Common myeloid progenitor, CD34-positive (primary cell): ENCODE results near the gene PTPRO.

ENCODE experiments used
- CTCF ChIA-PET: fragments of 350-600 bp; sonication (Branson Sonifier 250); formaldehyde crosslinking; loops from one replicate; lab custom pipeline; 2021; ENCODE audit warnings: antibody characterized with exemption; lab: Charles Lee
- POLR2A ChIA-PET: fragments of 350-600 bp; sonication (Branson Sonifier 250); formaldehyde crosslinking; loops from one replicate; lab custom pipeline; 2021; ENCODE audit warnings: antibody characterized with exemption; lab: Charles Lee
- DNase-seq, 3 donors: peaks; one replicate each; pipeline versions ENCODE4 v3.0.0 to v3.0.0-alpha.2; 2013
- H3K27ac ChIP-seq, 2 experiments: 1 replicate in 1 of 2; 2 replicates in 1 of 2; pipeline ENCODE4 v1.7.0; 2013; ENCODE audit warnings: inconsistent platforms in 2 of 2, low read length in 2 of 2, mild to moderate bottlenecking in 2 of 2, low read depth in 1 of 2, moderate library complexity in 1 of 2; ENCODE audit not compliant: severe bottlenecking in 2 of 2, insufficient read depth in 1 of 2, poor library complexity in 1 of 2
- H3K27me3 ChIP-seq, 5 experiments: replicated peaks in 2 of 5; 1 replicate in 3 of 5; 2 replicates in 2 of 5; pipeline versions ENCODE4 v1.6.1 to v1.7.0; 2013; ENCODE audit warnings: low read length in 4 of 5, mild to moderate bottlenecking in 2 of 5, moderate library complexity in 2 of 5, inconsistent platforms in 1 of 5; ENCODE audit not compliant: insufficient read depth in 5 of 5, control insufficient read depth in 4 of 5
- H3K36me3 ChIP-seq, 4 experiments: 1 replicate in 2 of 4; 2 replicates in 2 of 4; pipeline versions ENCODE4 v1.6.1 to v1.7.0; 2013; ENCODE audit warnings: low read length in 3 of 4, control low read depth in 1 of 4, mild to moderate bottlenecking in 1 of 4; ENCODE audit not compliant: control insufficient read depth in 4 of 4, insufficient read depth in 4 of 4
- H3K4me1 ChIP-seq, 4 experiments: 1 replicate in 3 of 4; 2 replicates in 1 of 4; pipeline versions ENCODE4 v1.6.1 to v1.7.1; 2013; ENCODE audit warnings: low read length in 3 of 4, mild to moderate bottlenecking in 3 of 4, control low read depth in 1 of 4, inconsistent platforms in 1 of 4, moderate library complexity in 1 of 4; ENCODE audit not compliant: control insufficient read depth in 4 of 4, insufficient read depth in 4 of 4; ENCODE audit errors: control extremely low read depth in 1 of 4
- H3K4me3 ChIP-seq, 7 experiments: 1 replicate in 4 of 7; 2 replicates in 3 of 7; pipeline versions ENCODE4 v1.5.1 to v1.7.0; 2013; ENCODE audit warnings: mild to moderate bottlenecking in 7 of 7, low read length in 6 of 7, moderate library complexity in 6 of 7, inconsistent platforms in 2 of 7, low read depth in 2 of 7, control low read depth in 1 of 7; ENCODE audit not compliant: insufficient read depth in 4 of 7, control insufficient read depth in 1 of 7; ENCODE audit errors: extremely low read depth in 1 of 7
- H3K9me3 ChIP-seq, 5 experiments: 1 replicate in 4 of 5; 2 replicates in 1 of 5; pipeline versions ENCODE4 v1.6.1 to v1.7.1; 2013; ENCODE audit warnings: low read length in 4 of 5, mild to moderate bottlenecking in 2 of 5, inconsistent platforms in 1 of 5, low read depth in 1 of 5, moderate library complexity in 1 of 5; ENCODE audit not compliant: control insufficient read depth in 4 of 5, insufficient read depth in 2 of 5; ENCODE audit errors: control extremely low read depth in 1 of 5
- WGBS: methylation state at CpG from one replicate; pipeline ENCODE4 v1.1.5; 2013; ENCODE audit not compliant: insufficient coverage; 5-methylcytosine and 5-hydroxymethylcytosine counted together

Gene PTPRO

GRCh38 chr12:15526033-15526432 is 203.7 kb downstream of the PTPRO start:
- Histone ChIP-seq H3K36me3 (no peaks in the 10 kb centered on the region), H3K9me3 (peaks cover 0 to 7% (median 0%) of the 10 kb centered on the region in 5 experiments), H3K4me1 (peaks cover 0 to 6% (median under 1%) of the 10 kb centered on the region in 4 experiments), H3K27ac (no peak overlapping the region), H3K27me3 (peaks cover 0 to 8% (median 0%) of the 10 kb centered on the region in 5 experiments), H3K4me3 (no peak overlapping the region)
- ChIA-PET CTCF (interaction anchor here (1.0 to 2.0 kb wide), 11 partner anchors 24 to 332 kb away, joined by 3 to 13 read pairs (median 5); partner anchors contain the start of gene RERG), POLR2A (no interaction called here)
- WGBS, result no CpG with 5 or more reads among the region's 4 CpGs
- peak; percentile 31 to 80 (median 68) for DNase-seq

- no peak overlapping the region for H3K4me3 ChIP-seq
- peaks cover 0 to 6% (median 1%) of the 10 kb centered on the region in 4 experiments for H3K4me1 ChIP-seq
- no peak overlapping the region for H3K27ac ChIP-seq
- POLR2A ChIA-PET, result no interaction called here
- H3K27me3 ChIP-seq, result peaks cover 0 to 5% (median 0%) of the 10 kb centered on the region in 5 experiments
- H3K36me3 ChIP-seq, result no peaks in the 10 kb centered on the region
- peak in 2 of 3 donors; percentile 56 to 65 for DNase-seq
- peaks cover 0 to 7% (median 0%) of the 10 kb centered on the region in 5 experiments for H3K9me3 ChIP-seq
- WGBS, result 94% methylated on average over 6 of the region's 8 CpGs
- CTCF ChIA-PET, result interaction anchor here (0.8 to 2.1 kb wide), 8 partner anchors 9 to 331 kb away, joined by 3 to 7 read pairs (median 3); no protein-coding TSS in a partner anchor
Observed at GRCh38 chr12:15527201-15528080, 205.1 kb downstream of the PTPRO start.

- H3K4me3 ChIP-seq, result no peak overlapping the region
- no peak overlapping the region for H3K27ac ChIP-seq
- no peaks in the 10 kb centered on the region for H3K36me3 ChIP-seq
- no CpG with 5 or more reads among the region's 2 CpGs for WGBS
- H3K4me1 ChIP-seq, result peaks cover 0 to 6% (median 2%) of the 10 kb centered on the region in 4 experiments
- no peak for DNase-seq
- H3K27me3 ChIP-seq, result peaks cover 0 to 5% (median 0%) of the 10 kb centered on the region in 5 experiments
- H3K9me3 ChIP-seq, result peaks cover 0 to 7% (median 0%) of the 10 kb centered on the region in 5 experiments
- ChIA-PET POLR2A (interaction anchor here (0.6 kb wide), 1 partner anchor 340 kb away, joined by 4 read pairs; no protein-coding TSS in a partner anchor), CTCF (interaction anchor here (1.4 to 2.1 kb wide), 4 partner anchors 8 to 330 kb away, joined by 3 to 7 read pairs (median 4); no protein-coding TSS in a partner anchor)
Observed at GRCh38 chr12:15528666-15529065, 206.4 kb downstream of the PTPRO start.

GRCh38 chr12:15530361-15530760 is 208.1 kb downstream of the PTPRO start:
- no CpG with 5 or more reads among the region's 1 CpG for WGBS
- Histone ChIP-seq H3K27ac (no peak overlapping the region), H3K4me3 (no peak overlapping the region), H3K9me3 (peaks cover 0 to 7% (median 0%) of the 10 kb centered on the region in 5 experiments), H3K4me1 (peaks cover 0 to 20% (median 7%) of the 10 kb centered on the region in 4 experiments), H3K27me3 (peaks cover 0 to 3% (median 0%) of the 10 kb centered on the region in 5 experiments), H3K36me3 (no peaks in the 10 kb centered on the region)
- ChIA-PET POLR2A (no interaction called here), CTCF (interaction anchor here (3.1 to 5.8 kb wide), 3 partner anchors 41 to 328 kb away, joined by 14 to 102 read pairs (median 19); no protein-coding TSS in a partner anchor)
- no peak for DNase-seq

GRCh38 chr12:15532364-15532977 is 210.2 kb downstream of the PTPRO start:
- DNase-seq, result peak; percentile 63 to 75 (median 65)
- ChIA-PET POLR2A (no interaction called here), CTCF (interaction anchor here (0.6 to 5.8 kb wide), 23 partner anchors 8 to 331 kb away, joined by 3 to 102 read pairs (median 4); no protein-coding TSS in a partner anchor)
- H3K27ac ChIP-seq, result no peak overlapping the region
- H3K36me3 ChIP-seq, result no peaks in the 10 kb centered on the region
- peaks cover 0 to 7% (median 0%) of the 10 kb centered on the region in 5 experiments for H3K9me3 ChIP-seq
- 58% methylated on average over 2 of the region's 3 CpGs for WGBS
- H3K4me3 ChIP-seq, result no peak overlapping the region
- peaks cover 0 to 24% (median 4%) of the 10 kb centered on the region in 4 experiments for H3K4me1 ChIP-seq
- peaks cover 0 to 3% (median 0%) of the 10 kb centered on the region in 5 experiments for H3K27me3 ChIP-seq

GRCh38 chr12:15534322-15534721 is 212.0 kb downstream of the PTPRO start:
- ChIA-PET POLR2A (no interaction called here), CTCF (interaction anchor here (0.8 to 5.8 kb wide), 9 partner anchors 11 to 321 kb away, joined by 3 to 102 read pairs (median 5); no protein-coding TSS in a partner anchor)
- no peaks in the 10 kb centered on the region for H3K36me3 ChIP-seq
- H3K27me3 ChIP-seq, result peaks cover 0 to 2% (median 0%) of the 10 kb centered on the region in 5 experiments
- H3K27ac ChIP-seq, result no peak overlapping the region
- H3K9me3 ChIP-seq, result no peaks in the 10 kb centered on the region
- DNase-seq, result peak; percentile 42 to 81 (median 73)
- H3K4me3 ChIP-seq, result peak overlapping the region in 4 of 7 experiments; percentile 11 to 57 (median 36)
- 50% methylated on average over 2 of the region's 3 CpGs for WGBS
- peaks cover 0 to 24% (median 4%) of the 10 kb centered on the region in 4 experiments for H3K4me1 ChIP-seq
